Measurements from ENCODE around the gene ANO7. TPM values are rescaled to one million over a fixed set of nuclear protein-coding genes. Genes with fewer than 3 reads are reported as not detected.

The ANO7 gene
- total and polyA plus RNA-seq, 2 of the 13 experiments (the other 11 are each of a cell fraction or from before 2014, with no cell fraction given), result 4.1 to 4.9 TPM

DNA sequence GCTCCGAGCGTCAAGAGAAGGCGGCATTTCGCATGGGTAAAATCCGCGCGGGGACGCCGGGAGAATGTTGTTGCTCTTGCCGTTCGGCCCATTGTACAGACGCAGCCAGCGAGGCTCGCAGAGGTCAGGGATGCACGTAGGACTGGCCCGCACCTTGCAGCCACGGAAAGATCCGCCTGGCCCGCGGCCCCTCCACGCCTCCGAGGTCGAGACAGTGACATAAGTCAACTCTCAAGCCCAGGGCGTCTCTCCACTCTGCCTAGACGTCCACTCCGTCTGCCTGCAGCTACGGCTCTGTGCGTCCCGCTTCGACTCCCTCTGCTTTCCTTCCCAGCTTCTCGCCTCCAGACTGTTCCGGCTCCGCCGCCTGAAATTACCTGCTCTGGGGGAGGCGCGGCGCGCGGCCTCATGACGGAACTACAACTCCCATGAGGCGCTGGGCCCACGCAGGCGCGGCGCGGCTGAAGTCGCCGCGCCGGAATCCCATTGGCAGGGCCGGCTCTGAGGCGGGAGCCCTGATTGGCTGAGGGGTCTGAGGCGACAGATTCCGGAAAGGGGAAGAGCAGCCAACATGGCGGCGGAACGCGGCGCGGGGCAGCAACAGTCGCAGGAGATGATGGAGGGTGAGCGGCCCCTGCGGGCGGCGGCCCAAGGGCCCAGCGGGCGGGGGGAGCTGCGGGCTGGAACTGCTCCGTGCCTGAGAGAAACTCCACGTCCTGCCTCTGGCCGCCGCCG is 38.4 kb upstream of the ANO7 start, which contains the start of gene PPP1R7 (continued):
- TF ChIP-seq, protein P1, sequence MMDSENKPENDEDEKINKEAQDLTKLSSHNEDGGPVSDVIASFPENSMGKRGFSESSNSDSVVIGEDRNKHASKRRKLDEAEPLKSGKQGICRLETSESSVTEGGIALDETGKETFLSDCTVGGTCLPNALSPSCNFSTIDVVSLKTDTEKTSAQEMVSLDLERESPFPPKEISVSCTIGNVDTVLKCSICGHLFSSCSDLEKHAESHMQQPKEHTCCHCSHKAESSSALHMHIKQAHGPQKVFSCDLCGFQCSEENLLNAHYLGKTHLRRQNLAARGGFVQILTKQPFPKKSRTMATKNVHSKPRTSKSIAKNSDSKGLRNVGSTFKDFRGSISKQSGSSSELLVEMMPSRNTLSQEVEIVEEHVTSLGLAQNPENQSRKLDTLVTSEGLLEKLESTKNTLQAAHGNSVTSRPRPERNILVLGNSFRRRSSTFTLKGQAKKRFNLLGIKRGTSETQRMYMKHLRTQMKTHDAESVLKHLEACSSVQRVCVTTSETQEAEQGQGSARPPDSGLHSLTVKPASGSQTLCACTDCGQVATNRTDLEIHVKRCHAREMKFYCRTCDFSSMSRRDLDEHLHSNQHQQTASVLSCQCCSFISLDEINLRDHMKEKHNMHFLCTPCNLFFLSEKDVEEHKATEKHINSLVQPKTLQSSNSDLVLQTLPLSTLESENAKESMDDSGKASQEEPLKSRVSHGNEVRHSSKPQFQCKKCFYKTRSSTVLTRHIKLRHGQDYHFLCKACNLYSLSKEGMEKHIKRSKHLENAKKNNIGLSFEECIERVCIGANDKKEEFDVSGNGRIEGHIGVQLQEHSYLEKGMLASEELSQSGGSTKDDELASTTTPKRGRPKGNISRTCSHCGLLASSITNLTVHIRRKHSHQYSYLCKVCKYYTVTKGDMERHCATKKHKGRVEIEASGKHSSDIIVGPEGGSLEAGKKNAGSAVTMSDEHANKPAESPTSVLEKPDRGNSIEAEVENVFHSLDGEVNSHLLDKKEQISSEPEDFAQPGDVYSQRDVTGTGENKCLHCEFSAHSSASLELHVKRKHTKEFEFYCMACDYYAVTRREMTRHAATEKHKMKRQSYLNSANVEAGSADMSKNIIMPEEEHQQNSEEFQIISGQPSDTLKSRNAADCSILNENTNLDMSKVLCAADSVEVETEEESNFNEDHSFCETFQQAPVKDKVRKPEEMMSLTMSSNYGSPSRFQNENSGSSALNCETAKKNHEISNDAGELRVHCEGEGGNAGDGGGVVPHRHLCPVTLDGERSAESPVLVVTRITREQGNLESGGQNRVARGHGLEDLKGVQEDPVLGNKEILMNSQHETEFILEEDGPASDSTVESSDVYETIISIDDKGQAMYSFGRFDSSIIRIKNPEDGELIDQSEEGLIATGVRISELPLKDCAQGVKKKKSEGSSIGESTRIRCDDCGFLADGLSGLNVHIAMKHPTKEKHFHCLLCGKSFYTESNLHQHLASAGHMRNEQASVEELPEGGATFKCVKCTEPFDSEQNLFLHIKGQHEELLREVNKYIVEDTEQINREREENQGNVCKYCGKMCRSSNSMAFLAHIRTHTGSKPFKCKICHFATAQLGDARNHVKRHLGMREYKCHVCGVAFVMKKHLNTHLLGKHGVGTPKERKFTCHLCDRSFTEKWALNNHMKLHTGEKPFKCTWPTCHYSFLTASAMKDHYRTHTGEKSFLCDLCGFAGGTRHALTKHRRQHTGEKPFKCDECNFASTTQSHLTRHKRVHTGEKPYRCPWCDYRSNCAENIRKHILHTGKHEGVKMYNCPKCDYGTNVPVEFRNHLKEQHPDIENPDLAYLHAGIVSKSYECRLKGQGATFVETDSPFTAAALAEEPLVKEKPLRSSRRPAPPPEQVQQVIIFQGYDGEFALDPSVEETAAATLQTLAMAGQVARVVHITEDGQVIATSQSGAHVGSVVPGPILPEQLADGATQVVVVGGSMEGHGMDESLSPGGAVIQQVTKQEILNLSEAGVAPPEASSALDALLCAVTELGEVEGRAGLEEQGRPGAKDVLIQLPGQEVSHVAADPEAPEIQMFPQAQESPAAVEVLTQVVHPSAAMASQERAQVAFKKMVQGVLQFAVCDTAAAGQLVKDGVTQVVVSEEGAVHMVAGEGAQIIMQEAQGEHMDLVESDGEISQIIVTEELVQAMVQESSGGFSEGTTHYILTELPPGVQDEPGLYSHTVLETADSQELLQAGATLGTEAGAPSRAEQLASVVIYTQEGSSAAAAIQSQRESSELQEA (CRISPR knock-in tag; IDR thresholded peaks at IDR 0.05; ENCODE audit: not compliant biosample characterization), result no peak
- TF ChIP-seq ZNF570 (CRISPR knock-in tag; IDR thresholded peaks at IDR 0.05; ENCODE audit: borderline replicate concordance) (no peak; the same call in 1 of the 2 replicates), ZSCAN29 (CRISPR knock-in tag; conservative IDR thresholded peaks at IDR 0.05) (no peak), PHF5A (CRISPR knock-in tag; IDR thresholded peaks at IDR 0.05; ENCODE audit: low read depth, unreplicated experiment) (no peak), AHR (CRISPR knock-in tag; IDR thresholded peaks at IDR 0.05) (0 out of 2 replicates have a peak, but pooled peaks have one; percentile 18), SALL2 (CRISPR knock-in tag; IDR thresholded peaks at IDR 0.05) (peak; percentile 80; the same call in 1 of the 2 replicates), HCFC1 (IDR thresholded peaks at IDR 0.05; ENCODE audit: low read depth, low read length) (peak; percentile 95), KLF16 (CRISPR knock-in tag; IDR thresholded peaks at IDR 0.05) (peak in 1 of 2 experiments; percentile 53; a peak in 1 of 4 replicates), MTA1 (CRISPR knock-in tag; IDR thresholded peaks at IDR 0.05; ENCODE audit: borderline replicate concordance) (no peak), ZNF430 (CRISPR knock-in tag; IDR thresholded peaks at IDR 0.05) (peak; percentile 63; the same call in 1 of the 2 replicates), ERF (CRISPR knock-in tag; IDR thresholded peaks at IDR 0.05) (peak; percentile 56; the same call in 1 of the 2 replicates)
- TF ChIP-seq, protein P2, sequence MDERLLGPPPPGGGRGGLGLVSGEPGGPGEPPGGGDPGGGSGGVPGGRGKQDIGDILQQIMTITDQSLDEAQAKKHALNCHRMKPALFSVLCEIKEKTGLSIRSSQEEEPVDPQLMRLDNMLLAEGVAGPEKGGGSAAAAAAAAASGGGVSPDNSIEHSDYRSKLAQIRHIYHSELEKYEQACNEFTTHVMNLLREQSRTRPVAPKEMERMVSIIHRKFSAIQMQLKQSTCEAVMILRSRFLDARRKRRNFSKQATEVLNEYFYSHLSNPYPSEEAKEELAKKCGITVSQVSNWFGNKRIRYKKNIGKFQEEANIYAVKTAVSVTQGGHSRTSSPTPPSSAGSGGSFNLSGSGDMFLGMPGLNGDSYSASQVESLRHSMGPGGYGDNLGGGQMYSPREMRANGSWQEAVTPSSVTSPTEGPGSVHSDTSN (CRISPR knock-in tag; IDR thresholded peaks at IDR 0.05), result no peak
- TF ChIP-seq, protein P3, sequence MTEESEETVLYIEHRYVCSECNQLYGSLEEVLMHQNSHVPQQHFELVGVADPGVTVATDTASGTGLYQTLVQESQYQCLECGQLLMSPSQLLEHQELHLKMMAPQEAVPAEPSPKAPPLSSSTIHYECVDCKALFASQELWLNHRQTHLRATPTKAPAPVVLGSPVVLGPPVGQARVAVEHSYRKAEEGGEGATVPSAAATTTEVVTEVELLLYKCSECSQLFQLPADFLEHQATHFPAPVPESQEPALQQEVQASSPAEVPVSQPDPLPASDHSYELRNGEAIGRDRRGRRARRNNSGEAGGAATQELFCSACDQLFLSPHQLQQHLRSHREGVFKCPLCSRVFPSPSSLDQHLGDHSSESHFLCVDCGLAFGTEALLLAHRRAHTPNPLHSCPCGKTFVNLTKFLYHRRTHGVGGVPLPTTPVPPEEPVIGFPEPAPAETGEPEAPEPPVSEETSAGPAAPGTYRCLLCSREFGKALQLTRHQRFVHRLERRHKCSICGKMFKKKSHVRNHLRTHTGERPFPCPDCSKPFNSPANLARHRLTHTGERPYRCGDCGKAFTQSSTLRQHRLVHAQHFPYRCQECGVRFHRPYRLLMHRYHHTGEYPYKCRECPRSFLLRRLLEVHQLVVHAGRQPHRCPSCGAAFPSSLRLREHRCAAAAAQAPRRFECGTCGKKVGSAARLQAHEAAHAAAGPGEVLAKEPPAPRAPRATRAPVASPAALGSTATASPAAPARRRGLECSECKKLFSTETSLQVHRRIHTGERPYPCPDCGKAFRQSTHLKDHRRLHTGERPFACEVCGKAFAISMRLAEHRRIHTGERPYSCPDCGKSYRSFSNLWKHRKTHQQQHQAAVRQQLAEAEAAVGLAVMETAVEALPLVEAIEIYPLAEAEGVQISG (CRISPR knock-in tag; IDR thresholded peaks at IDR 0.05), result peak; percentile 52; the same call in 1 of the 2 replicates
- TF ChIP-seq, protein P4, sequence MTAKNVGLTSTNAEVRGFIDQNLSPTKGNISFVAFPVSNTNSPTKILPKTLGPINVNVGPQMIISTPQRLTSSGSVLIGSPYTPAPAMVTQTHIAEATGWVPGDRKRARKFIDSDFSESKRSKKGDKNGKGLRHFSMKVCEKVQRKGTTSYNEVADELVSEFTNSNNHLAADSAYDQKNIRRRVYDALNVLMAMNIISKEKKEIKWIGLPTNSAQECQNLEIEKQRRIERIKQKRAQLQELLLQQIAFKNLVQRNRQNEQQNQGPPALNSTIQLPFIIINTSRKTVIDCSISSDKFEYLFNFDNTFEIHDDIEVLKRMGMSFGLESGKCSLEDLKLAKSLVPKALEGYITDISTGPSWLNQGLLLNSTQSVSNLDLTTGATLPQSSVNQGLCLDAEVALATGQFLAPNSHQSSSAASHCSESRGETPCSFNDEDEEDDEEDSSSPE (CRISPR knock-in tag; IDR thresholded peaks at IDR 0.05), result peak; percentile 87
